Anterior cingulate cortex (tissue), 58 donors: Measurements from ENCODE around the gene LYZ.

Source experiments
- DNase-seq, 58 donors: peaks; one replicate each; lab custom pipeline; 2025; lab: John Stamatoyannopoulos, UW

LYZ gene

DNA sequence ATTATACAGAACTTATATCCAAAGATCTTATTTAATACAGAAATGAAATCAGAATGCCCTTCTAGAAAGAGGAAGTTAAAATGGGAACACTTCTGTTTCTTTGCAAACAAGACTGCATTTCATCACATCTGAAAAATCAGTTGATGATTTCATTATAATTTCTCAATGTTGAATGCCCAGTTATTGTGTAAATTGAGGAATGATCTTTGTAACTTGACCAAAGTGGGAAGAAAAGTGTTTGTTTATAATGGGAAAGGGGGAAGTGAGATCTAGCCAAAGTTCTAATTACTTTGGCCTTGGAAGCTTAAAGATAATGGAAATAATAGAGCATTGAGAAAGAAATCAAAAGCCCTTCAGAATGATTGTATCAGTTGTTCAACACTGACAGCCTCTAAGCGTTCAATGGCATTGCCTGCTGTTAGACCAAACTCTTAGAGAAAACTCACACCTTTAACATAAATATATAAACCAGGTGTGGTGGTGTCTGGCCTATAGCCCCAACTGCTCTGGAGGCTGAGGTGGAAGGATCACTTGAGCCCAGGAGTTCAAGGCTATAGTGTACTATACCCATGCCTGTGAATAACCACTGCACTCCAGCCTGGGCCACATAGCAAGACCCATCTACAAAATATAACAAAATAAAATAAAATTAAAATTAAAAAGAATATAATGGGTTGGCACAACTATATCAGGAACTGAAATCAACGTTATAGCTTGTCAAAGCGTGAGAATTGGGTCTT lies 9.9 kb upstream of the LYZ start:
- DNase-seq: no peak

GRCh38 chr12:69338936-69339335 lies 9.2 kb upstream of the LYZ start:
- DNase-seq: no peak

- no peak for DNase-seq
Measured at GRCh38 chr12:69339999-69340398, 8.2 kb upstream of the LYZ start.

DNA sequence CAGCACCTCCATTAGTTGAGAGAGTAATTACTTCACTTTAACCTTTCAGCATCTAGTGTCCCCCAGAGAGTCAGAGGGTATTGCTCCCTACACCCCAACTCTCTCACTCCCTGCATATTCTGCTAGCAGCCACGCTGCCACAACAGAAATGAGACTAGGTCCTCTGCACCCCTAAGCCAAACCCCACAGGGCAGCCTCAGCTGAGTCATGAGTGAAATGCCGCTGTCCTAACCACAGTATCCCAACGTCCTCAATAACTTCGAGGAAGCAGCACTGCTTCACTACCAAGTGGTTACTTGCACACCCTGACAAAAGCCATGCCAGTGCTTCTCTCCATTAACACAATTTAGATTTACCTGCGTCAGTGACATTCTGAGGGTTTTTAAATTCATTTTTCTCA lies 6.9 kb upstream of the LYZ start:
- peak in 1 of 58 donors; percentile 14 for DNase-seq

DNA sequence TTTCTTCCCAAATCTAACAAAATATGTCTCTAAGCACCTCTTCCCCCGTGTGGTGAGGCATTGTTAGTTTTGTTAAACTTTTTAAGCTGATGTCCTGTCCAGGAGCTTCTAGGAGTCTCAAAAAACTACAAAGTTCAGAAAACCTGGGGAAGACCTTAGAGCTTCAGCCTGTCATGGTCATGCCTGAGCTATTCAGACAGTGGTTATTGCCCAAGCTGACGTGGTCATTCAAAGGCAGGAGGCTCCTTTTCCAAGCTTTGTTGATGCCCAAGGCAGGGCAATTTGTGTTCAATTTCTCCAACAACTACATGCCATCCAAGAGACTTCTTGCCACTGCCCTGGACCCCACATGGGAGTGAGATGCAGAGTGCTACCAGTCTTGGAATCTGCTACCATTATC lies 5.8 kb upstream of the LYZ start:
- no peak for DNase-seq

DNA sequence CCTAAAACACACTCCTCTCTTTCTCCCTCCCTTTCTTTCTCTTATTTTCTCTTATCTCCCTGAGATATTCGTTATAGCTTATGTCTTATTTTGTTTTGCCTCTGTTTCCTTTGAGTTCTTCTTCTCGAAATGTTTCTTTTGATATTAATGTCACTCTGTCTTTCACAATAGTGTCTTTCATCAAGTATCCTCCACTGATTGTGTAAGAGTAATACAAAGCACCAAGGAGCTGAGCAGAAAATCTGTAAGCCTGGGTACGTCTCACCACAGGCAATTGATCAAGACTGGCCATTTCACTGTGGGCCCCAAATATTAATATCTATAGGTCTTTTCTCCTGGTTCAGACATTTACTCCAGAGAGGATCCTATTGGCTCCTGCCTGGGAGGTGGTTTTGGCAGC lies 4.8 kb upstream of the LYZ start:
- no peak for DNase-seq

GRCh38 chr12:69343885-69344612 lies 4.1 kb upstream of the LYZ start:
- DNase-seq: no peak

DNA sequence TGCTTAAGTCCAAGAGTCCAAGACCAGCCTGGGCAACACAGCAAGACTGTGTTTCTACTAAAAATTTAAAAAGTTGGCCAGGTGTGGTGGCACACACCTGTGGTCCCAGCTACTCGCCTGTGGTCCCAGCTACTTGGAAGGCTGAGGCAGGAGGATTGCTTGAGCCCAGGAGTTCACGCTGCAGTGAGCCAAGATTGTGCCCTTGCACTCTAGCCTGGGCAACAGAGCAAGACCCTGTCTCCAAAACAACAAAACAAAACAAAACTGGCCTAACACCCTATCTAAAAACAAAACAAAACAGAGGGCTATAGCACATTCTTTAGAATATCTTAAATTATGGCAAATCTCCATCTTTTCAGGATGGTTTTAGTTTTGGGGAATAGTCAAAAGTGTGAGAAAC lies 3.1 kb upstream of the LYZ start:
- DNase-seq: no peak

- no peak for DNase-seq
Measured at GRCh38 chr12:69345742-69346141, 2.4 kb upstream of the LYZ start.

DNA sequence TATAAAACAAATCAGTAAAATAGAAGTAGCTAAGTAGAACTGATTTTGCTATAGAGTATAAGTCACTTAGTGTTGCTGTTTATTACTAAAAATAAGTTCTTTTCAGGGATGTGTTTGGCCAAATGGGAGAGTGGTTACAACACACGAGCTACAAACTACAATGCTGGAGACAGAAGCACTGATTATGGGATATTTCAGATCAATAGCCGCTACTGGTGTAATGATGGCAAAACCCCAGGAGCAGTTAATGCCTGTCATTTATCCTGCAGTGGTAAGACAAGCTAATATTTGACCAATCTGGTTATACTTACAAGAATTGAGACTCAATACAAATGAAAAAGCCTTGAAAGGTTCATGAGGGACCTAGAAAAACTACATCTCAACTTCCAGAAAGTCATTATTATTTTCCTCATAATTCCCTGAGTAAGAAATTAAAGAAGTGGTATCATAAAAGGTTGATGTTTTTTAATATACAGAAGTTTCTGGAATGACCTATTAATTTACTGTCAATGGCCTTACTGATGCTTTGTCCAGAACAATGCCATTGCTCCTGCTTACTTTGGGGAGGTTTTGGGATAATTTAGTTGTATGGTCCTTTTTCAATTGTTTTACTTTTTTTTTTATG lies 1.9 kb downstream of the LYZ start:
- no peak for DNase-seq

DNA sequence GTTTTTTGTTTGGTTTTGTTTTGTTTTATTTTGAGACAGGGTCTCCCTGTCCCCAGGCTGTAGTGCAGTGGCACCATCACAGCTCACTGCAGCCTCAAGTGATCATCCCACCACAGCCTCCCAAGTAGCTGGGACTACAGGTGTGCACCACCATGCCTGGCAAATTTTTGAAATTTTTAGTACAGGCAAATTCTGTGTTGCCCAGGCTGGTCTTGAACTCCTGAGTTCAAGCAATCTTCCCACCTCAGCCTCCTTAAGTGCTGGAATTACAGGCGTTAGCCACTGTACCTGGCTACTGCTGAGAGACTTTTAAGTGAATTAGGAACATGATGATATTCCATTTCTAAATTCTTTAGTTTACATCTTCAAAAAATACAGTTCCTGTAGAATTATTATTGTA lies 2.6 kb downstream of the LYZ start:
- DNase-seq: no peak

GRCh38 chr12:69351462-69352236 lies 3.5 kb downstream of the LYZ start:
- DNase-seq: no peak

DNA sequence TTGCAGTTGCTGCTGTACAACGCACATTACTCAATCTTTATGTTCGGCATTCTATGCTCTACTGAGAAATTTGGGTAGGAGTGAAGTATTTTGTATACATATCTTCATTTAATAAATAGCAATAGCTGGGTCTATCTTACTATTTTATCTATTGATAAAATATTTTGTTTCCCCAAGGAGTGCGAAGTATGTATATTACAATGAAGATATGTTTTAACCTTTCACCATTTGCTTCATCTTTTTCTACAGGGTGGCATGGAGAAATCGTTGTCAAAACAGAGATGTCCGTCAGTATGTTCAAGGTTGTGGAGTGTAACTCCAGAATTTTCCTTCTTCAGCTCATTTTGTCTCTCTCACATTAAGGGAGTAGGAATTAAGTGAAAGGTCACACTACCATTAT lies 4.7 kb downstream of the LYZ start:
- no peak for DNase-seq

GRCh38 chr12:69354172-69354555 lies 6.0 kb downstream of the LYZ start:
- DNase-seq: no peak

- DNase-seq: no peak
Measured at GRCh38 chr12:69354556-69355187, 6.5 kb downstream of the LYZ start.

DNA sequence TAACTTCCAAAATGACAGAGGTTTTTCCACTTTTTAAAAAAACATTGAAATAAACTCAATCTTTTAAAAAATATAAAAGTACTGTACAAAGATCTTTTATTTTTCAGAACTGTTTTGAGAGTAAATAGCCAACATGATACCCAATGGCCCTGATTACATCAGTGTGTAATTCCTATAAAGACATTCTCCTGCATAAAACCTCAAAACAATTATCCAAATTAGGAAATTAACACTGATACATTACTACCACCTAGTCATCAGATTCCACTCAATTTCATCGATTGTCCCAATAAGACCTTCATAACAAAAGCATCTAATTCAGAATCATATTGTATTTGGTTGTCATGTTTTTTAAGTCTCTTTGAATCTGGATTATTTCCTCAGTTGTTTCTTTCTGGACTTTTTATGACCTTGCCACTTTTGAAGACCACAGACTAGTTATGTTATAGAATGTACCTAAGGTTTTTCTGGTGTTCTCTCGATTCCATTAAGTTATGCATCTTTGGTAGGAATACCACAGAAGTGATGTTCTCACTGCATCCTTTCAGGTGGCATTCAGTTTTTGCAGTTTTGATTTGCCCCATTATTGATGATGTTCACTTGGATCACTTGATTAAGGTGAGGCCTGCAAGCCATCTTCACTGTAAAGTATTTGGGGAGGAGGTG lies 7.3 kb downstream of the LYZ start:
- DNase-seq: no peak

- DNase-seq: peak in 57 of 58 donors; percentile 32 to 88 (median 76)
Measured at GRCh38 chr12:69359531-69360347, 11.6 kb downstream of the LYZ start, which contains the start of gene YEATS4. YEATS4 (plus strand) TSS chr12:69359743; CDS start chr12:69359973, 230 bp downstream.

GRCh38 chr12:69360348-69360672 lies 12.1 kb downstream of the LYZ start:
- DNase-seq: no peak

DNA sequence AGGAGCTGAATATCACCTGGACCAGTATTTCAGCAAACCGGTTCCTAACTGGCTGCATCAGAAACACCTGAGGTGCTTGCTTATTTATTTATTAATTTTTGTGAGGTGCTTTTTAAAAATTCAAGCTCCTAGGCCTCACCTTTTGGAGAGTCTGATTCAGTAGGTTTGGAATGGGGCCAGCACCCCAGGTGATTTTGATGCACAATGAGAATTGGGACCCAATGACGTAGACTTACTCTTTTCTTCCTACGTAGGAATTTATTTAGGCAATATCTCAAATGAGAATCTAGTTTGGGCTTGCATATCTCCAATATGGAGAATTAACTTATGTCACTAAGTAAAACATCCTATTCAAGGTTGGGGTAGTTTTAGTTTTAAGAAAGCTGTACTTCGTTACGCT lies 18.6 kb downstream of the LYZ start:
- DNase-seq: no peak
